ENCODE data around the gene HNF1A. TPM values are rescaled to one million over a fixed set of nuclear protein-coding genes. Genes with fewer than 3 reads are reported as not detected.

HNF1A gene
- total RNA-seq, 3 donors from 2014 or later (not counting 1 experiment from before 2014, with no cell fraction given): not detected

DNA sequence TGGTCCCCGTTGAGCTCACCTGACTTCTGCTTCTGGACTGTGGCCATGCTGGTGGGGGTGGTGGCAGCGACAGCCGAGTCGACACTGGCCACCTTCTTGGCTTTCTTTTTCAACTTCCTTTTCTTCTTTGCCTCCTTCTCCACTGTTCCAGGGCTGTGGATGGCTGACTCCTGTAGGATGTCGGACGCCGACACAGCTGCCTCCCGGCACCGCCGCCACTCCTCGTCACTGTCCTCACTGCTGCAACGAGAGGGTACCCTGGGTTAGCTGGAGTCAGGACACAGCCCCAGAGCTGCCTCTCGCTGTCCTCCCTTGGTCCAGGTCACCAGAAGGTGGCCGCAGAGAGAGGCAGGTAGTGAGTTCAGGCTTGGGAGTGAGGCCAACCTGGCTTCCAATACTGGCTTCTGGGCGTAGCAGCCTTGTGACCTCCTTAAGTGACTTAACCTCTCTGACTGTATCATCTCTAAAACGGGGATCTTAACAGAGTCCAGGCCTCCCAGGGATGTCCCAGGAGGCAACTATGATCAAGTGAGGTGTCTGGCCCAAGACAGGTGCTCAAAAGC lies 26.0 kb downstream of the HNF1A start:
- Mint-ChIP-seq H3K36me3 (no peaks in the 10 kb centered on the region), H3K27ac (peak overlapping the region in 1 of 2 donors; percentile 63)
- 93% methylated on average over 16 of the region's 16 CpGs for WGBS (ENCODE audit: insufficient coverage)

GRCh38 chr12:121005346-121005815 lies 27.0 kb downstream of the HNF1A start:
- TF ChIP-seq, protein P1, sequence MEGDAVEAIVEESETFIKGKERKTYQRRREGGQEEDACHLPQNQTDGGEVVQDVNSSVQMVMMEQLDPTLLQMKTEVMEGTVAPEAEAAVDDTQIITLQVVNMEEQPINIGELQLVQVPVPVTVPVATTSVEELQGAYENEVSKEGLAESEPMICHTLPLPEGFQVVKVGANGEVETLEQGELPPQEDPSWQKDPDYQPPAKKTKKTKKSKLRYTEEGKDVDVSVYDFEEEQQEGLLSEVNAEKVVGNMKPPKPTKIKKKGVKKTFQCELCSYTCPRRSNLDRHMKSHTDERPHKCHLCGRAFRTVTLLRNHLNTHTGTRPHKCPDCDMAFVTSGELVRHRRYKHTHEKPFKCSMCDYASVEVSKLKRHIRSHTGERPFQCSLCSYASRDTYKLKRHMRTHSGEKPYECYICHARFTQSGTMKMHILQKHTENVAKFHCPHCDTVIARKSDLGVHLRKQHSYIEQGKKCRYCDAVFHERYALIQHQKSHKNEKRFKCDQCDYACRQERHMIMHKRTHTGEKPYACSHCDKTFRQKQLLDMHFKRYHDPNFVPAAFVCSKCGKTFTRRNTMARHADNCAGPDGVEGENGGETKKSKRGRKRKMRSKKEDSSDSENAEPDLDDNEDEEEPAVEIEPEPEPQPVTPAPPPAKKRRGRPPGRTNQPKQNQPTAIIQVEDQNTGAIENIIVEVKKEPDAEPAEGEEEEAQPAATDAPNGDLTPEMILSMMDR (IDR thresholded peaks at IDR 0.05): peak; percentile 48
- no peak overlapping the region for H3K27ac ChIP-seq (ENCODE audit: low read length)
- H3K9me3 Mint-ChIP-seq: no peaks in the 10 kb centered on the region
- H3K9me3 ChIP-seq (ENCODE audit: control insufficient read depth, insufficient read depth, low read length): no peaks in the 10 kb centered on the region
- H3K4me1 Mint-ChIP-seq: peaks cover 0 to 11% of the 10 kb centered on the region in 2 donors
- intact Hi-C loops (cut with micrococcal nuclease): loop anchor here (1.0 to 5.0 kb wide), 3 partner anchors 55 to 105 kb away; no protein-coding TSS in a partner anchor
- H3K4me1 ChIP-seq (ENCODE audit: control insufficient read depth, insufficient read depth, low read length): peaks cover 5% of the 10 kb centered on the region
- peak; percentile 65 to 87 (median 74) for ATAC-seq
- H3K27me3 ChIP-seq (ENCODE audit: control insufficient read depth, insufficient read depth, low read length): no peaks in the 10 kb centered on the region
- no peaks in the 10 kb centered on the region for H3K27me3 Mint-ChIP-seq (ENCODE audit: low read depth in 2 of 2)
- no peak overlapping the region for H3K4me3 Mint-ChIP-seq
- 78% methylated on average over 9 of the region's 9 CpGs for WGBS (ENCODE audit: insufficient coverage)
- no peak overlapping the region for H3K4me3 ChIP-seq (ENCODE audit: low read length)
- DNase-seq: peak; percentile 45 to 65
- H3K27ac Mint-ChIP-seq: peak overlapping the region in 1 of 2 donors; percentile 63
- H3K36me3 ChIP-seq (ENCODE audit: control insufficient read depth, insufficient read depth, low read length): peaks cover 56% of the 10 kb centered on the region
- no peaks in the 10 kb centered on the region for H3K36me3 Mint-ChIP-seq

More for the DNA sequence above, 26.0 kb downstream of the HNF1A start:
- TF ChIP-seq, protein P1 (IDR thresholded peaks at IDR 0.05): no peak
- Histone ChIP-seq H3K4me1 (ENCODE audit: control insufficient read depth, insufficient read depth, low read length) (peaks cover 5% of the 10 kb centered on the region), H3K27ac (ENCODE audit: low read length) (no peak overlapping the region), H3K9me3 (ENCODE audit: control insufficient read depth, insufficient read depth, low read length) (no peaks in the 10 kb centered on the region), H3K4me3 (ENCODE audit: low read length) (no peak overlapping the region), H3K36me3 (ENCODE audit: control insufficient read depth, insufficient read depth, low read length) (peaks cover 49% of the 10 kb centered on the region), H3K27me3 (ENCODE audit: control insufficient read depth, insufficient read depth, low read length) (no peaks in the 10 kb centered on the region)
- Mint-ChIP-seq H3K9me3 (no peaks in the 10 kb centered on the region), H3K4me3 (no peak overlapping the region), H3K27me3 (ENCODE audit: low read depth in 2 of 2) (no peaks in the 10 kb centered on the region), H3K4me1 (peaks cover 0 to 11% of the 10 kb centered on the region in 2 donors)
- ATAC-seq (no peak), DNase-seq (no peak)
- intact Hi-C loops (cut with micrococcal nuclease): no loop called here

DNA sequence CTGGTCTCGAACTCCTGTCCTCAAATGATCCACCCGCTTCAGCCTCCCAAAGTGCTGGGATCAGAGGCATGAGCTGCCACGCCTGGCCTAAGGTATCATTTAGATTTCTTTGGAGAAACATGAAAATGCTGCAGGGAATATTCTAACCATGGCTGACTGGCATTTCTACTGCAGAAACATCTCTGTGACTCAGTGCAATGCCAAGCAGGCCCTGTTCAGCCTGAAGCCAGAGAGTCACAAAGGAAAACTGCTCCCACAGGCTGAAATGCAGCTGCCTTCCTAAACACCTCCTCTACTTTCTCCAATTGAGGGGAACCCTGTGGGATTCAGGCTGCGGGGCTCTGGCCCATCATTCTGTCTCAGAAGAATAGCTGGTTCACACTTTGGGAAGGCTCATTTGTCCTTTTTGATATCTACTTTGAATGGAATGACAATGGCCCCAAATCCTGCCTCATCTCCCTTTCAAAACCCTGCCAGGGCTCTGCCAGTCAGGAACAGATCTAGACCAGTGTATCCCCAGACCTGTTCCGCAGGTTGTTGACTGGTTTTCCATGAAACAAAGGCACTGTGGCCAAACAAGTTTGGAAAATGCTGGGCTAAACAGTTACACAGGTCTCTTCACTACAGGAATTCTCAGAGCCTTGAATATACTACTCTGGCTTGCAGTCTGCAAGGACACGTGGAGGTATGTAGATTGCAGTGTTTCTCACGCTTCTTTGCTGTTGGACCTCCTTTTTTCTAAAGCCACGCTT lies 30.2 kb downstream of the HNF1A start:
- H3K4me3 Mint-ChIP-seq: no peak overlapping the region
- Histone ChIP-seq H3K27me3 (ENCODE audit: control insufficient read depth, insufficient read depth, low read length) (no peaks in the 10 kb centered on the region), H3K4me1 (ENCODE audit: control insufficient read depth, insufficient read depth, low read length) (no peaks in the 10 kb centered on the region), H3K4me3 (ENCODE audit: low read length) (no peak overlapping the region), H3K9me3 (ENCODE audit: control insufficient read depth, insufficient read depth, low read length) (no peaks in the 10 kb centered on the region), H3K36me3 (ENCODE audit: control insufficient read depth, insufficient read depth, low read length) (peaks cover 54% of the 10 kb centered on the region), H3K27ac (ENCODE audit: low read length) (no peak overlapping the region)
- WGBS (ENCODE audit: insufficient coverage): 97% methylated on average over 8 of the region's 8 CpGs
- intact Hi-C loops (cut with micrococcal nuclease): loop anchor here (5.0 kb wide), 1 partner anchor 89 kb away; no protein-coding TSS in a partner anchor
- TF ChIP-seq, protein P1 (IDR thresholded peaks at IDR 0.05): no peak
- no peak overlapping the region for H3K27ac Mint-ChIP-seq
- H3K27me3 Mint-ChIP-seq (ENCODE audit: low read depth in 2 of 2): no peaks in the 10 kb centered on the region
- no peaks in the 10 kb centered on the region for H3K9me3 Mint-ChIP-seq
- DNase-seq (no peak), ATAC-seq (no peak)
- H3K36me3 Mint-ChIP-seq: no peaks in the 10 kb centered on the region
- peaks cover 0 to 11% of the 10 kb centered on the region in 2 donors for H3K4me1 Mint-ChIP-seq

All from natural killer cell (primary cell).